DND-41 (cell line): ENCODE results near the gene MAP7D3.

Experiments used
- EZH2 ChIP-seq: IDR thresholded peaks from 3 replicates; pipeline ENCODE4 v1.6.1; 2012; ENCODE audit warnings: borderline replicate concordance, low read depth, mild to moderate bottlenecking, moderate library complexity, low read length, inconsistent platforms; ENCODE audit not compliant: severe bottlenecking
- TF ChIP-seq, protein P1 (sequence below): IDR thresholded peaks from 2 replicates; pipeline ENCODE4 v1.5.1; 2012; ENCODE audit warnings: borderline replicate concordance, low read length, moderate library complexity, mild to moderate bottlenecking; ENCODE audit not compliant: poor library complexity, severe bottlenecking; ENCODE audit errors: extremely low read depth

DNA sequence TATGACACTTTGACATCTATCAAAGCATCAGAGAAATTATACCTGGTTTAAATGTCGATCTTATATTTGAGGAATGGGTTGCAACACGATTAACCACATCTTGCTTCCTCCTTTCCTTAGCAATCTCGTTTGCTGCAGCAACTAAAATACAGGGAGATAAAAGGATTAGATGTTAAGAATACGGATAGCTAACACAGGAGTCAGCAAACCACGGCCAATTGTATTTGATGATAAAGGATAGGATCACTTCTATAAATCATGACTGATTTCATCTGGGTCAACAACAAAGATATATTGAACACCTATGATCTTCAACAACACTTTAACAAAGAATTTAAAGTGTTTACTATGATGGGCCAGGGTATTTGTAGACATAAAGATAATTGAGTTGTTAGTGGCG lies 5.0 kb downstream of the MAP7D3 start:
- TF ChIP-seq, protein P1, sequence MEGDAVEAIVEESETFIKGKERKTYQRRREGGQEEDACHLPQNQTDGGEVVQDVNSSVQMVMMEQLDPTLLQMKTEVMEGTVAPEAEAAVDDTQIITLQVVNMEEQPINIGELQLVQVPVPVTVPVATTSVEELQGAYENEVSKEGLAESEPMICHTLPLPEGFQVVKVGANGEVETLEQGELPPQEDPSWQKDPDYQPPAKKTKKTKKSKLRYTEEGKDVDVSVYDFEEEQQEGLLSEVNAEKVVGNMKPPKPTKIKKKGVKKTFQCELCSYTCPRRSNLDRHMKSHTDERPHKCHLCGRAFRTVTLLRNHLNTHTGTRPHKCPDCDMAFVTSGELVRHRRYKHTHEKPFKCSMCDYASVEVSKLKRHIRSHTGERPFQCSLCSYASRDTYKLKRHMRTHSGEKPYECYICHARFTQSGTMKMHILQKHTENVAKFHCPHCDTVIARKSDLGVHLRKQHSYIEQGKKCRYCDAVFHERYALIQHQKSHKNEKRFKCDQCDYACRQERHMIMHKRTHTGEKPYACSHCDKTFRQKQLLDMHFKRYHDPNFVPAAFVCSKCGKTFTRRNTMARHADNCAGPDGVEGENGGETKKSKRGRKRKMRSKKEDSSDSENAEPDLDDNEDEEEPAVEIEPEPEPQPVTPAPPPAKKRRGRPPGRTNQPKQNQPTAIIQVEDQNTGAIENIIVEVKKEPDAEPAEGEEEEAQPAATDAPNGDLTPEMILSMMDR: no peak
- TF ChIP-seq EZH2: no peak
